Measurements from ENCODE around the gene RYR3.
A peak's percentile ranks its signal among the peaks of the same experiment; 100 is the strongest.

Gene RYR3

GRCh38 chr15:33680336-33680735 lies 369.6 kb downstream of the RYR3 start:
- no peak overlapping the region for H3K4me3 ChIP-seq (ENCODE audit: low read length in 2 of 2)
- no CpG with 5 or more reads among the region's 5 CpGs for WGBS, 2 donors (ENCODE audit: extremely low coverage in 2 of 2, insufficient read length in 2 of 2, insufficient replicate concordance in 1 of 2)
- no peak overlapping the region for H3K9ac ChIP-seq (ENCODE audit: low read depth, low read length, poor library complexity)
- H2AK5ac ChIP-seq (ENCODE audit: low read depth, low read length): no peak overlapping the region
- no peak overlapping the region for H3K4me2 ChIP-seq (ENCODE audit: insufficient read depth, low read length, poor library complexity, severe bottlenecking)
- H3K4me1 ChIP-seq (ENCODE audit: control insufficient read depth in 2 of 2, insufficient read depth in 1 of 2, low read depth in 1 of 2, low read length in 2 of 2): no peaks in the 10 kb centered on the region
- no peak overlapping the region for H3K23ac ChIP-seq (ENCODE audit: low read depth, low read length, poor library complexity)
- no peak overlapping the region for H2BK120ac ChIP-seq (ENCODE audit: low read depth, low read length)
- no peaks in the 10 kb centered on the region for H3K79me1 ChIP-seq (ENCODE audit: low read depth, low read length)
- no peak overlapping the region for H4K8ac ChIP-seq (ENCODE audit: low read depth, low read length)
- H2BK15ac ChIP-seq (ENCODE audit: low read length): no peak overlapping the region
- no peak overlapping the region for H3K14ac ChIP-seq (ENCODE audit: low read length)
- H3K9me3 ChIP-seq (replicated peaks in 1 of 2; ENCODE audit: control insufficient read depth in 2 of 2, insufficient read depth in 1 of 2, low read depth in 1 of 2, low read length in 2 of 2): no peaks in the 10 kb centered on the region
- no peak overlapping the region for H2BK5ac ChIP-seq (ENCODE audit: low read length)
- no peak overlapping the region for H2BK12ac ChIP-seq (ENCODE audit: low read length)
- no peak overlapping the region for H3K27ac ChIP-seq (replicated peaks; ENCODE audit: low read length)
- H3K27me3 ChIP-seq (ENCODE audit: control insufficient read depth in 3 of 3, insufficient read depth in 3 of 3, low read depth in 1 of 3, low read length in 3 of 3): no peaks in the 10 kb centered on the region
- no peak overlapping the region for H2AFZ ChIP-seq (ENCODE audit: low read length)
- H3K36me3 ChIP-seq (replicated peaks in 1 of 2; ENCODE audit: control insufficient read depth in 2 of 2, insufficient read depth in 2 of 2, low read length in 2 of 2): no peaks in the 10 kb centered on the region
- no peak for DNase-seq (ENCODE audit: low spot score)
- H4K91ac ChIP-seq (ENCODE audit: low read depth, low read length, poor library complexity): no peak overlapping the region
- H3K18ac ChIP-seq (ENCODE audit: low read length): no peak overlapping the region
- H3K4ac ChIP-seq (ENCODE audit: low read length): no peak overlapping the region

- no peak overlapping the region for H2BK12ac ChIP-seq (ENCODE audit: low read length)
- no peaks in the 10 kb centered on the region for H3K4me1 ChIP-seq (ENCODE audit: control insufficient read depth in 2 of 2, insufficient read depth in 1 of 2, low read depth in 1 of 2, low read length in 2 of 2)
- H2AFZ ChIP-seq (ENCODE audit: low read length): no peak overlapping the region
- no peak overlapping the region for H3K23ac ChIP-seq (ENCODE audit: low read depth, low read length, poor library complexity)
- no CpG with 5 or more reads among the region's 12 CpGs for WGBS, 2 donors (ENCODE audit: extremely low coverage in 2 of 2, insufficient read length in 2 of 2, insufficient replicate concordance in 1 of 2)
- no peaks in the 10 kb centered on the region for H3K36me3 ChIP-seq (replicated peaks in 1 of 2; ENCODE audit: control insufficient read depth in 2 of 2, insufficient read depth in 2 of 2, low read length in 2 of 2)
- no peak overlapping the region for H3K27ac ChIP-seq (replicated peaks; ENCODE audit: low read length)
- H4K91ac ChIP-seq (ENCODE audit: low read depth, low read length, poor library complexity): no peak overlapping the region
- H2BK5ac ChIP-seq (ENCODE audit: low read length): no peak overlapping the region
- no peaks in the 10 kb centered on the region for H3K27me3 ChIP-seq (ENCODE audit: control insufficient read depth in 3 of 3, insufficient read depth in 3 of 3, low read depth in 1 of 3, low read length in 3 of 3)
- peak overlapping the region; percentile 78 for H2AK5ac ChIP-seq (ENCODE audit: low read depth, low read length)
- H3K79me1 ChIP-seq (ENCODE audit: low read depth, low read length): no peaks in the 10 kb centered on the region
- H3K4ac ChIP-seq (ENCODE audit: low read length): no peak overlapping the region
- H2BK120ac ChIP-seq (ENCODE audit: low read depth, low read length): no peak overlapping the region
- H3K4me3 ChIP-seq (ENCODE audit: low read length in 2 of 2): no peak overlapping the region
- no peak for DNase-seq (ENCODE audit: low spot score)
- no peak overlapping the region for H3K9ac ChIP-seq (ENCODE audit: low read depth, low read length, poor library complexity)
- no peaks in the 10 kb centered on the region for H3K9me3 ChIP-seq (replicated peaks in 1 of 2; ENCODE audit: control insufficient read depth in 2 of 2, insufficient read depth in 1 of 2, low read depth in 1 of 2, low read length in 2 of 2)
- H2BK15ac ChIP-seq (ENCODE audit: low read length): no peak overlapping the region
- H4K8ac ChIP-seq (ENCODE audit: low read depth, low read length): no peak overlapping the region
- H3K14ac ChIP-seq (ENCODE audit: low read length): peak overlapping the region; percentile 47
- H3K18ac ChIP-seq (ENCODE audit: low read length): peak overlapping the region; percentile 82
- H3K4me2 ChIP-seq (ENCODE audit: insufficient read depth, low read length, poor library complexity, severe bottlenecking): no peak overlapping the region
These were observed 382.5 kb downstream of the RYR3 start for GRCh38 chr15:33693166-33693800.

- Histone ChIP-seq H3K79me1 (ENCODE audit: low read depth, low read length) (no peaks in the 10 kb centered on the region), H3K9ac (ENCODE audit: low read depth, low read length, poor library complexity) (no peak overlapping the region), H3K27ac (replicated peaks; ENCODE audit: low read length) (no peak overlapping the region), H3K18ac (ENCODE audit: low read length) (no peak overlapping the region), H3K4me1 (ENCODE audit: control insufficient read depth in 2 of 2, insufficient read depth in 1 of 2, low read depth in 1 of 2, low read length in 2 of 2) (peaks cover 0 to 2% of the 10 kb centered on the region in 2 donors), H3K27me3 (ENCODE audit: control insufficient read depth in 3 of 3, insufficient read depth in 3 of 3, low read depth in 1 of 3, low read length in 3 of 3) (no peaks in the 10 kb centered on the region), H2BK5ac (ENCODE audit: low read length) (no peak overlapping the region), H2BK12ac (ENCODE audit: low read length) (no peak overlapping the region), H2AK5ac (ENCODE audit: low read depth, low read length) (no peak overlapping the region), H3K4ac (ENCODE audit: low read length) (no peak overlapping the region), H4K91ac (ENCODE audit: low read depth, low read length, poor library complexity) (no peak overlapping the region), H2BK15ac (ENCODE audit: low read length) (no peak overlapping the region), H3K4me3 (ENCODE audit: low read length in 2 of 2) (no peak overlapping the region), H3K9me3 (replicated peaks in 1 of 2; ENCODE audit: control insufficient read depth in 2 of 2, insufficient read depth in 1 of 2, low read depth in 1 of 2, low read length in 2 of 2) (no peaks in the 10 kb centered on the region), H2BK120ac (ENCODE audit: low read depth, low read length) (no peak overlapping the region), H2AFZ (ENCODE audit: low read length) (no peak overlapping the region), H3K4me2 (ENCODE audit: insufficient read depth, low read length, poor library complexity, severe bottlenecking) (no peak overlapping the region), H4K8ac (ENCODE audit: low read depth, low read length) (no peak overlapping the region), H3K36me3 (replicated peaks in 1 of 2; ENCODE audit: control insufficient read depth in 2 of 2, insufficient read depth in 2 of 2, low read length in 2 of 2) (no peaks in the 10 kb centered on the region), H3K23ac (ENCODE audit: low read depth, low read length, poor library complexity) (no peak overlapping the region), H3K14ac (ENCODE audit: low read length) (no peak overlapping the region)
- no peak for DNase-seq (ENCODE audit: low spot score)
- no CpG with 5 or more reads among the region's 6 CpGs for WGBS, 2 donors (ENCODE audit: extremely low coverage in 2 of 2, insufficient read length in 2 of 2, insufficient replicate concordance in 1 of 2)
These were observed 387.4 kb downstream of the RYR3 start for GRCh38 chr15:33698126-33698525.

GRCh38 chr15:33699145-33699544 lies 388.4 kb downstream of the RYR3 start:
- no peak overlapping the region for H2AFZ ChIP-seq (ENCODE audit: low read length)
- H2AK5ac ChIP-seq (ENCODE audit: low read depth, low read length): no peak overlapping the region
- H3K9me3 ChIP-seq (replicated peaks in 1 of 2; ENCODE audit: control insufficient read depth in 2 of 2, insufficient read depth in 1 of 2, low read depth in 1 of 2, low read length in 2 of 2): no peaks in the 10 kb centered on the region
- peaks cover 0 to 2% of the 10 kb centered on the region in 2 donors for H3K4me1 ChIP-seq (ENCODE audit: control insufficient read depth in 2 of 2, insufficient read depth in 1 of 2, low read depth in 1 of 2, low read length in 2 of 2)
- H3K4me2 ChIP-seq (ENCODE audit: insufficient read depth, low read length, poor library complexity, severe bottlenecking): no peak overlapping the region
- no peak overlapping the region for H3K4me3 ChIP-seq (ENCODE audit: low read length in 2 of 2)
- H4K8ac ChIP-seq (ENCODE audit: low read depth, low read length): no peak overlapping the region
- no peaks in the 10 kb centered on the region for H3K79me1 ChIP-seq (ENCODE audit: low read depth, low read length)
- no peak overlapping the region for H3K23ac ChIP-seq (ENCODE audit: low read depth, low read length, poor library complexity)
- no peak overlapping the region for H4K91ac ChIP-seq (ENCODE audit: low read depth, low read length, poor library complexity)
- no peak overlapping the region for H2BK120ac ChIP-seq (ENCODE audit: low read depth, low read length)
- no peak overlapping the region for H3K18ac ChIP-seq (ENCODE audit: low read length)
- no peak overlapping the region for H3K4ac ChIP-seq (ENCODE audit: low read length)
- H2BK12ac ChIP-seq (ENCODE audit: low read length): no peak overlapping the region
- no peak for DNase-seq (ENCODE audit: low spot score)
- no peak overlapping the region for H3K14ac ChIP-seq (ENCODE audit: low read length)
- no peak overlapping the region for H3K9ac ChIP-seq (ENCODE audit: low read depth, low read length, poor library complexity)
- H3K27me3 ChIP-seq (ENCODE audit: control insufficient read depth in 3 of 3, insufficient read depth in 3 of 3, low read depth in 1 of 3, low read length in 3 of 3): no peaks in the 10 kb centered on the region
- no peak overlapping the region for H2BK15ac ChIP-seq (ENCODE audit: low read length)
- no peak overlapping the region for H3K27ac ChIP-seq (replicated peaks; ENCODE audit: low read length)
- H2BK5ac ChIP-seq (ENCODE audit: low read length): no peak overlapping the region
- no CpG with 5 or more reads among the region's 2 CpGs for WGBS, 2 donors (ENCODE audit: extremely low coverage in 2 of 2, insufficient read length in 2 of 2, insufficient replicate concordance in 1 of 2)
- no peaks in the 10 kb centered on the region for H3K36me3 ChIP-seq (replicated peaks in 1 of 2; ENCODE audit: control insufficient read depth in 2 of 2, insufficient read depth in 2 of 2, low read length in 2 of 2)

All from neuronal stem cell (in vitro differentiated cells).